Measurements from ENCODE around the gene EIF1. TPM values are rescaled to one million over a fixed set of nuclear protein-coding genes. Genes with fewer than 3 reads are reported as not detected.

Gene EIF1
- total and polyA plus RNA-seq, 4 donors = 179 to 689 (median 464) TPM

- no peak for DNase-seq (ENCODE audit: low read depth in 4 of 6, low spot score in 6 of 6)
- 76% methylated on average over 8 of the region's 9 CpGs for WGBS (ENCODE audit: insufficient coverage)
- Histone ChIP-seq H3K4me1 (ENCODE audit: control insufficient read depth, insufficient read depth, low read length) (peaks cover 5% of the 10 kb centered on the region), H3K27ac (ENCODE audit: low read depth, low read length) (no peak overlapping the region), H3K36me3 (ENCODE audit: control insufficient read depth, insufficient read depth, low read length) (peaks cover 4% of the 10 kb centered on the region), H3K4me3 (ENCODE audit: low read depth, low read length) (no peak overlapping the region), H3K9me3 (ENCODE audit: control insufficient read depth, insufficient read depth, low read length) (no peaks in the 10 kb centered on the region), H3K27me3 (ENCODE audit: control insufficient read depth, insufficient read depth, low read length) (peaks cover 11% of the 10 kb centered on the region)
Observed at GRCh38 chr17:41741709-41742108, 53.0 kb downstream of the EIF1 start.

Small RNA genes lying within 50 kb of the gene (small RNA-seq; reads per million reads assigned to genes)
- gene RN7SL399P (ENCODE audit: low replicate concordance) (not detected), gene RNA5SP442 (ENCODE audit: low replicate concordance) (0.12 reads per million)

Other genes with a start within 250 kb of the EIF1 start
- gene KRT38, start 247.9 kb upstream of the EIF1 start, total RNA-seq = not detected
- not detected for gene KRT38, start 247.9 kb upstream of the EIF1 start, polyA plus RNA-seq (ENCODE audit: insufficient read length in 2 of 2)
- not detected for gene KRT32, start 221.5 kb upstream of the EIF1 start, total RNA-seq
- not detected for gene KRT32, start 221.5 kb upstream of the EIF1 start, polyA plus RNA-seq (ENCODE audit: insufficient read length in 2 of 2)
- not detected for gene KRT35, start 207.7 kb upstream of the EIF1 start, total RNA-seq
- not detected for gene KRT35, start 207.7 kb upstream of the EIF1 start, polyA plus RNA-seq (ENCODE audit: insufficient read length in 2 of 2)
- not detected for gene KRT36, start 199.0 kb upstream of the EIF1 start, total RNA-seq
- gene KRT36, start 199.0 kb upstream of the EIF1 start, polyA plus RNA-seq (ENCODE audit: insufficient read length in 2 of 2) = not detected
- gene KRT13, start 183.3 kb upstream of the EIF1 start, total RNA-seq = under 1 TPM; 0.30 to 0.83 TPM
- gene KRT13, start 183.3 kb upstream of the EIF1 start, polyA plus RNA-seq (ENCODE audit: insufficient read length in 2 of 2) = not detected
- under 1 TPM in 1 of 2 donors, not detected in 1; 0.22 TPM for gene KRT15, start 170.0 kb upstream of the EIF1 start, total RNA-seq
- under 1 TPM; 0.18 to 0.29 TPM for gene KRT15, start 170.0 kb upstream of the EIF1 start, polyA plus RNA-seq (ENCODE audit: insufficient read length in 2 of 2)
- 10 to 100 TPM in 1 of 2 donors, 1 to 10 TPM in 1; 7.1 to 61.4 TPM for gene KRT19, start 160.6 kb upstream of the EIF1 start, total RNA-seq
- gene KRT19, start 160.6 kb upstream of the EIF1 start, polyA plus RNA-seq (ENCODE audit: insufficient read length in 2 of 2) = 10 to 100 TPM in 1 of 2 donors, 1 to 10 TPM in 1; 6.3 to 12.9 TPM
- not detected for gene KRT9, start 116.8 kb upstream of the EIF1 start, total RNA-seq
- gene KRT9, start 116.8 kb upstream of the EIF1 start, polyA plus RNA-seq (ENCODE audit: insufficient read length in 2 of 2) = under 1 TPM in 1 of 2 donors, not detected in 1; 0.11 TPM
- 1 to 10 TPM; 1.4 to 4.9 TPM for gene KRT14, start 102.0 kb upstream of the EIF1 start, total RNA-seq
- under 1 TPM; 0.62 to 0.82 TPM for gene KRT14, start 102.0 kb upstream of the EIF1 start, polyA plus RNA-seq (ENCODE audit: insufficient read length in 2 of 2)
- gene KRT16, start 76.1 kb upstream of the EIF1 start, total RNA-seq = under 1 TPM; 0.20 to 0.61 TPM
- gene KRT16, start 76.1 kb upstream of the EIF1 start, polyA plus RNA-seq (ENCODE audit: insufficient read length in 2 of 2) = 1 to 10 TPM; 1.1 to 1.9 TPM
- gene KRT17, start 64.3 kb upstream of the EIF1 start, total RNA-seq = 1 to 10 TPM in 1 of 2 donors, under 1 TPM in 1; 0.69 to 1.5 TPM
- under 1 TPM in 1 of 2 donors, not detected in 1; 0.66 TPM for gene KRT17, start 64.3 kb upstream of the EIF1 start, polyA plus RNA-seq (ENCODE audit: insufficient read length in 2 of 2)
- gene GAST, start 23.4 kb downstream of the EIF1 start, total RNA-seq = not detected
- gene GAST, start 23.4 kb downstream of the EIF1 start, polyA plus RNA-seq (ENCODE audit: insufficient read length in 2 of 2) = under 1 TPM; 0.47 to 0.57 TPM
- 10 to 100 TPM in 1 of 2 donors, 1 to 10 TPM in 1; 7.3 to 22.1 TPM for gene HAP1, start 45.8 kb downstream of the EIF1 start, total RNA-seq
- gene HAP1, start 45.8 kb downstream of the EIF1 start, polyA plus RNA-seq (ENCODE audit: insufficient read length in 2 of 2) = 10 to 100 TPM; 44.2 to 52.8 TPM
- gene JUP, start 97.8 kb downstream of the EIF1 start, total RNA-seq = 10 to 100 TPM; 15.8 to 56.0 TPM
- 10 to 100 TPM; 26.8 to 44.6 TPM for gene JUP, start 97.8 kb downstream of the EIF1 start, polyA plus RNA-seq (ENCODE audit: insufficient read length in 2 of 2)
- gene P3H4, start 123.1 kb downstream of the EIF1 start, total RNA-seq = 10 to 100 TPM; 18.8 to 39.2 TPM
- 10 to 100 TPM; 27.6 to 35.5 TPM for gene P3H4, start 123.1 kb downstream of the EIF1 start, polyA plus RNA-seq (ENCODE audit: insufficient read length in 2 of 2)
- gene FKBP10, start 124.1 kb downstream of the EIF1 start, total RNA-seq = 100 to 1,000 TPM in 1 of 2 donors, 10 to 100 TPM in 1; 56.6 to 125 TPM
- gene FKBP10, start 124.1 kb downstream of the EIF1 start, polyA plus RNA-seq (ENCODE audit: insufficient read length in 2 of 2) = 100 to 1,000 TPM in 1 of 2 donors, 10 to 100 TPM in 1; 74.2 to 100 TPM
- 10 to 100 TPM; 74.0 to 88.3 TPM for gene NT5C3B, start 147.3 kb downstream of the EIF1 start, total RNA-seq
- gene NT5C3B, start 147.3 kb downstream of the EIF1 start, polyA plus RNA-seq (ENCODE audit: insufficient read length in 2 of 2) = 100 to 1,000 TPM; 123 to 151 TPM
- gene KLHL10, start 148.9 kb downstream of the EIF1 start, total RNA-seq = under 1 TPM; 0.11 to 0.30 TPM
- gene KLHL10, start 148.9 kb downstream of the EIF1 start, polyA plus RNA-seq (ENCODE audit: insufficient read length in 2 of 2) = under 1 TPM in 1 of 2 donors, not detected in 1; 0.63 TPM
- 10 to 100 TPM; 32.2 to 64.6 TPM for gene KLHL11, start 176.5 kb downstream of the EIF1 start, total RNA-seq
- gene KLHL11, start 176.5 kb downstream of the EIF1 start, polyA plus RNA-seq (ENCODE audit: insufficient read length in 2 of 2) = 10 to 100 TPM; 11.1 to 14.7 TPM
- 100 to 1,000 TPM in 1 of 2 donors, 10 to 100 TPM in 1; 96.3 to 162 TPM for gene ACLY, start 230.1 kb downstream of the EIF1 start, total RNA-seq
- 100 to 1,000 TPM; 163 to 186 TPM for gene ACLY, start 230.1 kb downstream of the EIF1 start, polyA plus RNA-seq (ENCODE audit: insufficient read length in 2 of 2)
- 1 to 10 TPM; 2.0 to 7.0 TPM for gene ODAD4, start 241.7 kb downstream of the EIF1 start, total RNA-seq
- gene ODAD4, start 241.7 kb downstream of the EIF1 start, polyA plus RNA-seq (ENCODE audit: insufficient read length in 2 of 2) = 1 to 10 TPM; 7.1 to 8.7 TPM